ENCODE measurements around the gene B3GAT3. TPM values are rescaled to one million over a fixed set of nuclear protein-coding genes. Genes with fewer than 3 reads are reported as not detected.

The B3GAT3 gene
- total and polyA plus RNA-seq, 12 donors = 5.9 to 83.3 (median 35.6) TPM

- DNase-seq = no peak
- Histone ChIP-seq H3K4me3 (no peak overlapping the region), H3K9me3 (replicated peaks in 1 of 3) (no peaks in the 10 kb centered on the region), H3K27me3 (no peaks in the 10 kb centered on the region), H3K27ac (no peak overlapping the region), H3K4me1 (replicated peaks in 1 of 2) (peaks cover 6 to 24% of the 10 kb centered on the region in 2 donors), H3K36me3 (replicated peaks in 1 of 2) (peaks cover 0 to 52% of the 10 kb centered on the region in 2 donors)
- TF ChIP-seq POLR2A (IDR thresholded peaks at IDR 0.05) = no peak
- TF ChIP-seq, protein P1, sequence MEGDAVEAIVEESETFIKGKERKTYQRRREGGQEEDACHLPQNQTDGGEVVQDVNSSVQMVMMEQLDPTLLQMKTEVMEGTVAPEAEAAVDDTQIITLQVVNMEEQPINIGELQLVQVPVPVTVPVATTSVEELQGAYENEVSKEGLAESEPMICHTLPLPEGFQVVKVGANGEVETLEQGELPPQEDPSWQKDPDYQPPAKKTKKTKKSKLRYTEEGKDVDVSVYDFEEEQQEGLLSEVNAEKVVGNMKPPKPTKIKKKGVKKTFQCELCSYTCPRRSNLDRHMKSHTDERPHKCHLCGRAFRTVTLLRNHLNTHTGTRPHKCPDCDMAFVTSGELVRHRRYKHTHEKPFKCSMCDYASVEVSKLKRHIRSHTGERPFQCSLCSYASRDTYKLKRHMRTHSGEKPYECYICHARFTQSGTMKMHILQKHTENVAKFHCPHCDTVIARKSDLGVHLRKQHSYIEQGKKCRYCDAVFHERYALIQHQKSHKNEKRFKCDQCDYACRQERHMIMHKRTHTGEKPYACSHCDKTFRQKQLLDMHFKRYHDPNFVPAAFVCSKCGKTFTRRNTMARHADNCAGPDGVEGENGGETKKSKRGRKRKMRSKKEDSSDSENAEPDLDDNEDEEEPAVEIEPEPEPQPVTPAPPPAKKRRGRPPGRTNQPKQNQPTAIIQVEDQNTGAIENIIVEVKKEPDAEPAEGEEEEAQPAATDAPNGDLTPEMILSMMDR (IDR thresholded peaks at IDR 0.05) = no peak
- intact Hi-C loops (cut with DNase I) = no loop called here
- 83 to 93% (median 89%) methylated on average over 2 of the region's 2 CpGs for WGBS, 4 donors
Measured at GRCh38 chr11:62579252-62579651, 42.5 kb downstream of the B3GAT3 start.

GRCh38 chr11:62578541-62578940 is 43.2 kb downstream of the B3GAT3 start:
- Histone ChIP-seq H3K36me3 (replicated peaks in 1 of 2) (peaks cover 0 to 52% of the 10 kb centered on the region in 2 donors), H3K4me1 (replicated peaks in 1 of 2) (peaks cover 6 to 24% of the 10 kb centered on the region in 2 donors), H3K27me3 (no peaks in the 10 kb centered on the region), H3K9me3 (replicated peaks in 1 of 3) (no peaks in the 10 kb centered on the region), H3K4me3 (no peak overlapping the region), H3K27ac (peak overlapping the region in 1 of 5 donors; percentile 36)
- TF ChIP-seq, protein P1 (IDR thresholded peaks at IDR 0.05) = no peak
- no peak for TF ChIP-seq POLR2A (IDR thresholded peaks at IDR 0.05)
- intact Hi-C loops (cut with DNase I) = no loop called here
- DNase-seq = no peak
- 93 to 96% (median 94%) methylated on average over 7 to 11 of the region's 11 CpGs for WGBS, 4 donors

DNA sequence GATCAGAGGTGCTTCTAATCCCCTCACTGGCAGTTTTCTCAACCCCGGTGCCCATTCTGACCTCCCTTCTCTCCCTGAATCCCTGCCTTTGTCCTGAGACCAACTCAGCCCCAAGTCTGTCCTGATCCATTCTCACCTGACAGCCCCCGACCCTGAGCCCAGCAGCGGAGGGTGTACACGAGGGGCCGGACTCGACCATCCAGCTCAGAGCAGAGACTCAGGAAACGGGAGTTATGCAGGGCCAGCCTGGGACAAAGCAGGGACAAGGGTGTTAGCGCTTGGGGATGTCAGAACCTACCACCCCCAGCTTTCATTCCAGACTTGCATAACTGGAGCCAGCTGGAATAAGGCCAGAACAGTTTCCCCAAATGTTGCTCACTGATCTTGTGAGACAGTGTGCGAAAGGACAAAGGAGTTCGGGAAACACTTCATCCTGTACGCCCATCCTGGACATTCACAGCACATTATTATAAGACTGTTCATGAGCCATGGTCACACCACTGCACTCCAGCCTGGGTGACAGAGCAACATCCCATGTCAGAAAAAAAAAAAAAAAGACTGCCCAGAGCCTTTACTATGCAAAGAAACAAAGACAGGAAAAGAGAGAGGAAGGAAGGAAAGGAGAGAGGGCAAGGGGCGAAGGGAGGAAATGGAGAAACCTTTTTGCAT is 44.6 kb downstream of the B3GAT3 start:
- TF ChIP-seq, protein P1 (IDR thresholded peaks at IDR 0.05) = no peak
- peak in 1 of 2 donors; percentile 21 for TF ChIP-seq POLR2A (IDR thresholded peaks at IDR 0.05)
- Histone ChIP-seq H3K36me3 (replicated peaks in 1 of 2) (peaks cover 0 to 52% of the 10 kb centered on the region in 2 donors), H3K9me3 (replicated peaks in 1 of 3) (no peaks in the 10 kb centered on the region), H3K27ac (peak overlapping the region in 3 of 5 donors; percentile 1 to 98 (median 92)), H3K27me3 (no peaks in the 10 kb centered on the region), H3K4me3 (no peak overlapping the region), H3K4me1 (replicated peaks in 1 of 2) (peaks cover 13 to 33% of the 10 kb centered on the region in 2 donors)
- DNase-seq = peak in 3 of 7 donors; percentile 61 to 80 (median 65)
- intact Hi-C loops (cut with DNase I) = no loop called here
- WGBS, 4 donors = 60 to 83% (median 74%) methylated on average over 12 of the region's 12 CpGs

- no peaks in the 10 kb centered on the region for H3K9me3 ChIP-seq (replicated peaks in 1 of 3)
- TF ChIP-seq POLR2A (IDR thresholded peaks at IDR 0.05) = no peak
- TF ChIP-seq, protein P1 (IDR thresholded peaks at IDR 0.05) = no peak
- no peaks in the 10 kb centered on the region for H3K27me3 ChIP-seq
- WGBS, 4 donors = 79 to 90% (median 86%) methylated on average over 13 to 14 of the region's 14 CpGs
- peak in 1 of 7 donors; percentile 17 for DNase-seq
- peak overlapping the region in 2 of 5 donors; percentile 92 to 98 for H3K27ac ChIP-seq
- intact Hi-C loops (cut with DNase I) = no loop called here
- H3K36me3 ChIP-seq (replicated peaks in 1 of 2) = peaks cover 0 to 54% of the 10 kb centered on the region in 2 donors
- peaks cover 13 to 39% of the 10 kb centered on the region in 2 donors for H3K4me1 ChIP-seq (replicated peaks in 1 of 2)
- H3K4me3 ChIP-seq = no peak overlapping the region
Measured at GRCh38 chr11:62575837-62576236, 45.9 kb downstream of the B3GAT3 start.
